Retinal pigment epithelial cell (primary cell): ENCODE measurements around the gene PLEKHG2.
"Not testable (repeated sequence)": the region's sequence is repeated elsewhere in the genome, so short reads cannot be mapped to it uniquely, and the experiment has no call there.

Source experiments
- DNase-seq: peaks from one replicate; pipeline ENCODE4 v3.0.0-alpha.2; 2010; ENCODE audit warnings: low read depth
- H3K4me3 ChIP-seq: 2 replicates; pipeline ENCODE4 v1.5.1; 2011; ENCODE audit warnings: mild to moderate bottlenecking, low read length, control low read depth, moderate library complexity
- CTCF ChIP-seq: conservative IDR thresholded peaks from 2 replicates; pipeline ENCODE4 v1.5.1; 2011; ENCODE audit warnings: low read depth, low read length, control low read depth, inconsistent platforms

PLEKHG2 gene

GRCh38 chr19:39448271-39448670 is 35.8 kb downstream of the PLEKHG2 start:
- DNase-seq, result no peak
- H3K4me3 ChIP-seq, result no peak overlapping the region
- no peak for TF ChIP-seq CTCF

- H3K4me3 ChIP-seq, result no peak overlapping the region
- no peak for DNase-seq
- no peak for TF ChIP-seq CTCF
Measured at GRCh38 chr19:39449116-39449797, 36.8 kb downstream of the PLEKHG2 start.

GRCh38 chr19:39451257-39451656 is 38.8 kb downstream of the PLEKHG2 start:
- H3K4me3 ChIP-seq, DNase-seq: not testable (repeated sequence)

GRCh38 chr19:39463403-39463802 is 50.9 kb downstream of the PLEKHG2 start:
- H3K4me3 ChIP-seq, result no peak overlapping the region
- TF ChIP-seq CTCF, result no peak
- DNase-seq, result no peak

GRCh38 chr19:39465956-39466747 is 53.7 kb downstream of the PLEKHG2 start:
- no peak overlapping the region for H3K4me3 ChIP-seq
- no peak for DNase-seq
- no peak for TF ChIP-seq CTCF

- H3K4me3 ChIP-seq, result no peak overlapping the region
- no peak for TF ChIP-seq CTCF
- DNase-seq, result no peak
Measured at GRCh38 chr19:39467941-39468340, 55.5 kb downstream of the PLEKHG2 start.

GRCh38 chr19:39469036-39469435 is 56.6 kb downstream of the PLEKHG2 start:
- no peak for DNase-seq
- TF ChIP-seq CTCF, result no peak
- no peak overlapping the region for H3K4me3 ChIP-seq
